Measurements from ENCODE around the gene CPS1.
A peak's percentile ranks its signal among the peaks of the same experiment; 100 is the strongest.

Gene CPS1

GRCh38 chr2:210553373-210553772, 3.0 kb upstream of the CPS1 start:
- no peak for TF ChIP-seq CTCF (IDR thresholded peaks at IDR 0.05; ENCODE audit: low read depth, low read length)
- no peak overlapping the region for H3K4me3 ChIP-seq (ENCODE audit: low read depth, low read length)
- DNase-seq (ENCODE audit: low read depth, low spot score), result peak; percentile 38
- in situ Hi-C loops (cut with HindIII; ENCODE audit: low sequenced_read_pairs), result no loop called here

- in situ Hi-C loops (cut with HindIII; ENCODE audit: low sequenced_read_pairs), result no loop called here
- TF ChIP-seq CTCF (IDR thresholded peaks at IDR 0.05; ENCODE audit: low read depth, low read length), result no peak
- DNase-seq (ENCODE audit: low read depth, low spot score), result no peak
- no peak overlapping the region for H3K4me3 ChIP-seq (ENCODE audit: low read depth, low read length)
Observed at GRCh38 chr2:210555555-210555954, 844 bp upstream of the CPS1 start.

- in situ Hi-C loops (cut with HindIII; ENCODE audit: low sequenced_read_pairs), result no loop called here
- no peak overlapping the region for H3K4me3 ChIP-seq (ENCODE audit: low read depth, low read length)
Observed at GRCh38 chr2:210557721-210558120, 1.3 kb downstream of the CPS1 start.

GRCh38 chr2:210558708-210559107, 2.3 kb downstream of the CPS1 start:
- H3K4me3 ChIP-seq (ENCODE audit: low read depth, low read length), result no peak overlapping the region
- DNase-seq (ENCODE audit: low read depth, low spot score), result no peak
- in situ Hi-C loops (cut with HindIII; ENCODE audit: low sequenced_read_pairs), result no loop called here

More at GRCh38 chr2:210557721-210558120, 1.3 kb downstream of the CPS1 start:
- no peak for DNase-seq (ENCODE audit: low read depth, low spot score)
- no peak for TF ChIP-seq CTCF (IDR thresholded peaks at IDR 0.05; ENCODE audit: low read depth, low read length)

GRCh38 chr2:210559182-210559581, 2.8 kb downstream of the CPS1 start:
- DNase-seq (ENCODE audit: low read depth, low spot score), result no peak
- in situ Hi-C loops (cut with HindIII; ENCODE audit: low sequenced_read_pairs), result no loop called here
- TF ChIP-seq CTCF (IDR thresholded peaks at IDR 0.05; ENCODE audit: low read depth, low read length), result no peak
- H3K4me3 ChIP-seq (ENCODE audit: low read depth, low read length), result no peak overlapping the region

More at GRCh38 chr2:210558708-210559107, 2.3 kb downstream of the CPS1 start:
- TF ChIP-seq CTCF (IDR thresholded peaks at IDR 0.05; ENCODE audit: low read depth, low read length), result no peak

GRCh38 chr2:210561475-210561874, 5.1 kb downstream of the CPS1 start:
- in situ Hi-C loops (cut with HindIII; ENCODE audit: low sequenced_read_pairs), result no loop called here
- no peak for DNase-seq (ENCODE audit: low read depth, low spot score)
- H3K4me3 ChIP-seq (ENCODE audit: low read depth, low read length), result no peak overlapping the region
- TF ChIP-seq CTCF (IDR thresholded peaks at IDR 0.05; ENCODE audit: low read depth, low read length), result no peak

GRCh38 chr2:210562091-210562490, 5.7 kb downstream of the CPS1 start:
- no peak for DNase-seq (ENCODE audit: low read depth, low spot score)
- no peak overlapping the region for H3K4me3 ChIP-seq (ENCODE audit: low read depth, low read length)
- TF ChIP-seq CTCF (IDR thresholded peaks at IDR 0.05; ENCODE audit: low read depth, low read length), result no peak
- in situ Hi-C loops (cut with HindIII; ENCODE audit: low sequenced_read_pairs), result no loop called here

All from astrocyte of the spinal cord (primary cell).